Right lobe of liver (tissue), 4 donors: ENCODE measurements around the gene ARMH1.

Experiments
- CTCF ChIP-seq, 4 donors: fragments of 200-600 bp in 3 of 4; fragments of 450-650 bp in 1 of 4; IDR thresholded peaks; one replicate each; pipeline versions ENCODE4 v1.5.1 to v1.8.0; 2016 to 2022; ENCODE audit warnings: antibody characterized with exemption in 4 of 4, mild to moderate bottlenecking in 2 of 4
- POLR2A ChIP-seq: fragments of 450-650 bp; IDR thresholded peaks from one replicate; pipeline ENCODE4 v1.6.1; 2017; ENCODE audit warnings: antibody characterized with exemption, mild to moderate bottlenecking
- donor health status: DM: no; HTN: no; CAD: no.
- donor health status: DM: no; HTN: no; CAD: no.
- donor health status: DM: no; HTN: yes; CAD: no.

- TF ChIP-seq CTCF (IDR thresholded peaks at IDR 0.05) (no peak), POLR2A (no peak)
Measured at GRCh38 chr1:44705470-44705869, 31.0 kb downstream of the ARMH1 start.
